WI38 (cell line): ENCODE results near the gene CD82.

Source experiments
- H3K4me3 ChIP-seq: 2 replicates; pipeline ENCODE4 v1.5.1; 2011; ENCODE audit warnings: low read depth, mild to moderate bottlenecking, control low read depth, low read length
- CTCF ChIP-seq: IDR thresholded peaks from 2 replicates; pipeline ENCODE4 v1.5.1; 2012; ENCODE audit warnings: low read depth, mild to moderate bottlenecking, control low read depth, low read length

Gene CD82

GRCh38 chr11:44605068-44605708 is 39.7 kb downstream of the CD82 start:
- no peak overlapping the region for H3K4me3 ChIP-seq
- no peak for TF ChIP-seq CTCF

- TF ChIP-seq CTCF = no peak
- H3K4me3 ChIP-seq = no peak overlapping the region
Measured at GRCh38 chr11:44605965-44606364, 40.5 kb downstream of the CD82 start.

- no peak overlapping the region for H3K4me3 ChIP-seq
- no peak for TF ChIP-seq CTCF
Measured at GRCh38 chr11:44606472-44606871, 41.0 kb downstream of the CD82 start.

- TF ChIP-seq CTCF = no peak
- no peak overlapping the region for H3K4me3 ChIP-seq
Measured at GRCh38 chr11:44607319-44607962, 42.0 kb downstream of the CD82 start.

GRCh38 chr11:44607987-44608386 is 42.5 kb downstream of the CD82 start:
- TF ChIP-seq CTCF = no peak
- no peak overlapping the region for H3K4me3 ChIP-seq

GRCh38 chr11:44608651-44608990 is 43.2 kb downstream of the CD82 start:
- TF ChIP-seq CTCF = no peak

GRCh38 chr11:44608991-44609782 is 43.7 kb downstream of the CD82 start:
- no peak for TF ChIP-seq CTCF
- no peak overlapping the region for H3K4me3 ChIP-seq

More at GRCh38 chr11:44608651-44608990, 43.2 kb downstream of the CD82 start:
- no peak overlapping the region for H3K4me3 ChIP-seq
